SK-N-SH (cell line): ENCODE results near the gene DUSP2. TPM values are rescaled to one million over a fixed set of nuclear protein-coding genes. Genes with fewer than 3 reads are reported as not detected.

Experiments used
- CTCF ChIA-PET: fragments of 300-600, 350-600 bp; formaldehyde crosslinking; extraction: SDS; loops from one replicate; lab custom pipeline; 2021; lab: Yijun Ruan, JAX
- POLR2A ChIA-PET: fragments of 350-600 bp; sonication (Branson Sonifier 250); formaldehyde crosslinking; extraction: SDS; loops from one replicate; lab custom pipeline; 2020; ENCODE audit warnings: antibody characterized with exemption, inconsistent platforms; lab: Yijun Ruan, JAX
- DNase-seq: peaks from one replicate; pipeline ENCODE4 v3.0.0; 2012
- H2AFZ ChIP-seq: fragments of 200-600 bp; sonication (generic); 2 replicates; pipeline ENCODE4 v1.8.1; 2016; ENCODE audit warnings: antibody characterized with exemption, mild to moderate bottlenecking, low read depth
- H3F3A ChIP-seq: fragments of 200-600 bp; sonication (generic); replicated peaks from 2 replicates; pipeline ENCODE3; 2016; ENCODE audit warnings: antibody characterized with exemption, mild to moderate bottlenecking; ENCODE audit not compliant: insufficient read depth
- H3K27ac ChIP-seq, 2 experiments: fragments of 200-500 bp in 1 of 2; fragments of 200-600 bp in 1 of 2; sonication (Bioruptor generic) in 1 of 2; sonication (generic), shearing (Covaris generic) in 1 of 2; 2 replicates each; pipeline versions ENCODE4 v1.5.1 to v1.6.1; 2014 to 2016; ENCODE audit warnings: low read depth in 2 of 2, inconsistent platforms in 1 of 2, low read length in 1 of 2, mild to moderate bottlenecking in 1 of 2, mixed read lengths in 1 of 2
- H3K27me3 ChIP-seq: fragments of 200-600 bp; sonication (generic), shearing (Covaris generic); 2 replicates; pipeline ENCODE4 v1.6.1; 2016; ENCODE audit warnings: mixed run types; ENCODE audit not compliant: insufficient read depth
- H3K36me3 ChIP-seq, 2 experiments: fragments of 200-500 bp in 1 of 2; fragments of 200-600 bp in 1 of 2; sonication (Bioruptor generic) in 1 of 2; sonication (generic) in 1 of 2; replicated peaks in 1 of 2; 2 replicates each; pipeline versions ENCODE3 to v1.5.1; 2014 to 2016; ENCODE audit warnings: low read length in 1 of 2, mild to moderate bottlenecking in 1 of 2; ENCODE audit not compliant: insufficient read depth in 2 of 2, control insufficient read depth in 1 of 2
- H3K4me1 ChIP-seq, 2 experiments: fragments of 200-500 bp in 1 of 2; fragments of 200-600 bp in 1 of 2; sonication (Bioruptor generic) in 1 of 2; sonication (generic), shearing (Covaris generic) in 1 of 2; 2 replicates each; pipeline versions ENCODE4 v1.5.1 to v1.6.1; 2014 to 2016; ENCODE audit warnings: low read depth in 1 of 2, low read length in 1 of 2, mixed run types in 1 of 2; ENCODE audit not compliant: insufficient read depth in 2 of 2, control insufficient read depth in 1 of 2
- H3K4me2 ChIP-seq: fragments of 200-600 bp; sonication (generic), shearing (Covaris generic); 2 replicates; pipeline ENCODE4 v1.6.1; 2017; ENCODE audit warnings: mixed run types
- H3K4me3 ChIP-seq, 2 experiments: fragments of 200-500 bp in 1 of 2; fragments of 200-600 bp in 1 of 2; sonication (Bioruptor generic) in 1 of 2; sonication (generic), shearing (Covaris generic) in 1 of 2; 2 replicates each; pipeline versions ENCODE4 v1.5.1 to v1.8.1; 2014 to 2016; ENCODE audit warnings: low read depth in 2 of 2, inconsistent platforms in 1 of 2, low read length in 1 of 2, mild to moderate bottlenecking in 1 of 2, mixed read lengths in 1 of 2, moderate library complexity in 1 of 2
- H3K79me2 ChIP-seq: fragments of 200-600 bp; sonication (generic); 2 replicates; pipeline ENCODE4 v1.8.1; 2017; ENCODE audit warnings: mild to moderate bottlenecking; ENCODE audit not compliant: insufficient read depth
- H3K9ac ChIP-seq: fragments of 200-600 bp; sonication (generic); 2 replicates; pipeline ENCODE4 v1.6.1; 2017; ENCODE audit warnings: mixed run types
- H3K9me2 ChIP-seq: fragments of 200-600 bp; sonication (generic); 2 replicates; pipeline ENCODE4 v1.6.1; 2017; ENCODE audit warnings: mixed run types
- H3K9me3 ChIP-seq: fragments of 200-600 bp; sonication (generic); 2 replicates; pipeline ENCODE4 v1.6.1; 2017; ENCODE audit warnings: mixed run types, mild to moderate bottlenecking, moderate library complexity
- H4K20me1 ChIP-seq: fragments of 200-600 bp; sonication (generic); 2 replicates; pipeline ENCODE4 v1.6.1; 2017; ENCODE audit warnings: mild to moderate bottlenecking, mixed run types; ENCODE audit not compliant: insufficient read depth
- CHD2 ChIP-seq: fragments of 150-350 bp; IDR thresholded peaks from 2 replicates; pipeline ENCODE4 v1.6.1; 2018; ENCODE audit warnings: low read length; ENCODE audit not compliant: partially characterized antibody
- FOSL2 ChIP-seq: IDR thresholded peaks from 2 replicates; pipeline ENCODE4 v1.4.0; 2012; ENCODE audit warnings: low read depth, mild to moderate bottlenecking, moderate library complexity, borderline replicate concordance
- FOXM1 ChIP-seq: IDR thresholded peaks from 2 replicates; pipeline ENCODE4 v1.4.0; 2012; ENCODE audit warnings: low read depth, mild to moderate bottlenecking
- MXI1 ChIP-seq: IDR thresholded peaks from 2 replicates; pipeline ENCODE4 v1.6.1; 2012; ENCODE audit warnings: mild to moderate bottlenecking, low read depth, low read length, improper control_type of control experiment
- NRF1 ChIP-seq: IDR thresholded peaks from 2 replicates; pipeline ENCODE4 v1.6.1; 2012; ENCODE audit warnings: low read depth, mild to moderate bottlenecking, low read length
- PBX3 ChIP-seq: IDR thresholded peaks from 2 replicates; pipeline ENCODE4; 2012
- WGBS: methylation state at CpG from one replicate; pipeline ENCODE4 v1.1.6; 2017; ENCODE audit warnings: low lambda C conversion rate; 5-methylcytosine and 5-hydroxymethylcytosine counted together
- polyA plus RNA-seq, 3 experiments: library from polyadenylated mRNA; depleted of rRNA; stranded (reverse); fragments of >200 nt; gene quantifications; 2 replicates each; pipeline ENCODE4 v1.2.3, GENCODE V29; 2012

Gene DUSP2
- polyA plus RNA-seq, 1 of the 3 experiments (the other 2 are of a cell fraction) = 0.79 TPM

GRCh38 chr2:96099861-96100798 is 45.1 kb downstream of the DUSP2 start:
- peaks cover 0 to 3% of the 10 kb centered on the region in 2 experiments; a peak in 1 of 4 replicates for H3K4me1 ChIP-seq
- no peaks in the 10 kb centered on the region for H3K36me3 ChIP-seq
- no peaks in the 10 kb centered on the region for H4K20me1 ChIP-seq
- H3K27me3 ChIP-seq = no peaks in the 10 kb centered on the region
- no peaks in the 10 kb centered on the region for H3F3A ChIP-seq
- no peak overlapping the region for H3K4me3 ChIP-seq
- H3K79me2 ChIP-seq = no peaks in the 10 kb centered on the region
- H3K4me2 ChIP-seq = no peak overlapping the region
- H3K9me2 ChIP-seq = no peaks in the 10 kb centered on the region
- 82% methylated on average over 9 of the region's 12 CpGs for WGBS
- no peak overlapping the region for H3K27ac ChIP-seq
- CTCF ChIA-PET = interaction anchor here (1.6 to 3.2 kb wide), 3 partner anchors 11 to 74 kb away, joined by 5 to 15 read pairs (median 6); no protein-coding TSS in a partner anchor
- no peak overlapping the region for H2AFZ ChIP-seq
- peak; percentile 23 for DNase-seq
- POLR2A ChIA-PET = no interaction called here
- H3K9ac ChIP-seq = no peak overlapping the region
- TF ChIP-seq MXI1 (no peak), CHD2 (no peak), FOSL2 (no peak)
- H3K9me3 ChIP-seq = no peaks in the 10 kb centered on the region

GRCh38 chr2:96098900-96099590 is 46.2 kb downstream of the DUSP2 start:
- H4K20me1 ChIP-seq = no peaks in the 10 kb centered on the region
- no peak overlapping the region for H2AFZ ChIP-seq
- H3F3A ChIP-seq = no peaks in the 10 kb centered on the region
- H3K4me1 ChIP-seq = peaks cover 0 to 3% of the 10 kb centered on the region in 2 experiments; a peak in 1 of 4 replicates
- no peak for DNase-seq
- H3K9ac ChIP-seq = no peak overlapping the region
- no peaks in the 10 kb centered on the region for H3K79me2 ChIP-seq
- H3K36me3 ChIP-seq = no peaks in the 10 kb centered on the region
- POLR2A ChIA-PET = no interaction called here
- TF ChIP-seq PBX3 (no peak), NRF1 (no peak), FOXM1 (no peak)
- H3K4me3 ChIP-seq = no peak overlapping the region
- 39% methylated on average over 3 of the region's 11 CpGs for WGBS
- no peaks in the 10 kb centered on the region for H3K9me3 ChIP-seq
- no peaks in the 10 kb centered on the region for H3K27me3 ChIP-seq
- no peaks in the 10 kb centered on the region for H3K9me2 ChIP-seq
- no peak overlapping the region for H3K27ac ChIP-seq
- CTCF ChIA-PET = interaction anchor here (0.8 to 3.2 kb wide), 3 partner anchors 10 to 26 kb away, joined by 3 to 15 read pairs (median 3); no protein-coding TSS in a partner anchor
- H3K4me2 ChIP-seq = no peak overlapping the region
